IMR-90 (cell line): ENCODE data around the gene PRR9. TPM values are rescaled to one million over a fixed set of nuclear protein-coding genes. Genes with fewer than 3 reads are reported as not detected.

Experiments used
- ATAC-seq: fragments of 200-7000 bp; cut with Tn5 transposase; 2 replicates; pipeline ENCODE4 v1.9.1; 2020; ENCODE audit warnings: low read depth, mild to moderate bottlenecking, moderate library complexity
- BruUV-seq: library from RNA; stranded (reverse); fragments of 400-500 nt; replicated peaks from 2 replicates; lab custom pipeline; 2021; lab: Mats Ljungman, UMichigan
- CTCF ChIA-PET: fragments of 300-600 bp; formaldehyde crosslinking; extraction: SDS; loops from one replicate; lab custom pipeline; 2021; ENCODE audit warnings: antibody characterized with exemption; lab: Yijun Ruan, JAX
- POLR2A ChIA-PET: fragments of 300-600 bp; sonication (Branson Sonifier 250); formaldehyde crosslinking; loops from one replicate; lab custom pipeline; 2022; ENCODE audit warnings: antibody characterized with exemption; ENCODE audit not compliant: unreplicated experiment; lab: Charles Lee
- DNase-seq: peaks from one replicate; pipeline ENCODE4 v3.0.0; 2013
- H2AFZ ChIP-seq: replicated peaks from 2 replicates; pipeline ENCODE3; 2013; ENCODE audit warnings: low read length, mild to moderate bottlenecking; ENCODE audit not compliant: poor library complexity
- H2AK5ac ChIP-seq: 2 replicates; pipeline ENCODE4 v1.6.1; 2013; ENCODE audit warnings: low read depth, low read length, inconsistent platforms
- H2AK9ac ChIP-seq: replicated peaks from 2 replicates; pipeline ENCODE3; 2013; ENCODE audit warnings: mild to moderate bottlenecking, low read depth, low read length, moderate library complexity; ENCODE audit not compliant: poor library complexity
- H2BK120ac ChIP-seq: 2 replicates; pipeline ENCODE4 v1.6.1; 2013; ENCODE audit warnings: low read depth, low read length, inconsistent platforms
- H2BK15ac ChIP-seq: 3 replicates; pipeline ENCODE4 v1.6.1; 2013; ENCODE audit warnings: low read depth, low read length, inconsistent platforms
- H2BK20ac ChIP-seq: 2 replicates; pipeline ENCODE4 v1.6.1; 2013; ENCODE audit warnings: low read depth, mild to moderate bottlenecking, inconsistent platforms, low read length, moderate library complexity
- H2BK5ac ChIP-seq: 2 replicates; pipeline ENCODE4 v1.6.1; 2013; ENCODE audit warnings: mild to moderate bottlenecking, low read depth, low read length, inconsistent platforms; ENCODE audit not compliant: poor library complexity, severe bottlenecking
- H3K14ac ChIP-seq: replicated peaks from 2 replicates; pipeline ENCODE4 v1.6.1; 2013; ENCODE audit warnings: low read depth, low read length, inconsistent platforms
- H3K18ac ChIP-seq: 2 replicates; pipeline ENCODE4 v1.6.1; 2013; ENCODE audit warnings: low read depth, low read length, control low read depth
- H3K23ac ChIP-seq: 2 replicates; pipeline ENCODE4 v1.6.1; 2013; ENCODE audit warnings: low read depth, low read length, inconsistent platforms
- H3K27ac ChIP-seq: 2 replicates; pipeline ENCODE4 v1.5.1; 2013; ENCODE audit warnings: mild to moderate bottlenecking, control low read depth, low read length; ENCODE audit not compliant: insufficient read depth
- H3K27me3 ChIP-seq: 2 replicates; pipeline ENCODE4 v1.6.1; 2013; ENCODE audit warnings: low read length; ENCODE audit not compliant: control insufficient read depth, insufficient read depth
- H3K36me3 ChIP-seq: 2 replicates; pipeline ENCODE4 v1.6.1; 2013; ENCODE audit warnings: low read length, mixed read lengths; ENCODE audit not compliant: control insufficient read depth, insufficient read depth
- H3K4ac ChIP-seq: 2 replicates; pipeline ENCODE4 v1.6.1; 2013; ENCODE audit warnings: low read depth, low read length, inconsistent platforms
- H3K4me1 ChIP-seq: 2 replicates; pipeline ENCODE4 v1.6.1; 2013; ENCODE audit warnings: low read length, mixed read lengths; ENCODE audit not compliant: control insufficient read depth, insufficient read depth
- H3K4me2 ChIP-seq: 2 replicates; pipeline ENCODE4 v1.6.1; 2013; ENCODE audit warnings: low read depth, mild to moderate bottlenecking, control low read depth, low read length, moderate library complexity
- H3K4me3 ChIP-seq: 2 replicates; pipeline ENCODE4 v1.5.1; 2013; ENCODE audit warnings: low read depth, mild to moderate bottlenecking, control low read depth, low read length, moderate library complexity; ENCODE audit not compliant: insufficient read depth
- H3K56ac ChIP-seq: 2 replicates; pipeline ENCODE4 v1.6.1; 2013; ENCODE audit warnings: low read length, inconsistent platforms; ENCODE audit not compliant: insufficient read depth; ENCODE audit errors: extremely low read depth
- H3K79me1 ChIP-seq, 2 experiments: 2 replicates each; pipeline ENCODE4 v1.6.1; 2013; ENCODE audit warnings: low read length in 2 of 2, inconsistent platforms in 1 of 2, low read depth in 1 of 2
- H3K9ac ChIP-seq: 2 replicates; pipeline ENCODE4 v1.6.1; 2013; ENCODE audit warnings: low read depth, low read length, control low read depth
- H3K9me1 ChIP-seq: 2 replicates; pipeline ENCODE4 v1.6.1; 2013; ENCODE audit warnings: low read length, inconsistent platforms; ENCODE audit not compliant: insufficient read depth
- H3K9me3 ChIP-seq: 2 replicates; pipeline ENCODE4 v1.6.1; 2013; ENCODE audit warnings: low read length; ENCODE audit not compliant: control insufficient read depth, insufficient read depth
- H4K20me1 ChIP-seq: 2 replicates; pipeline ENCODE4 v1.6.1; 2013; ENCODE audit warnings: low read length, inconsistent platforms; ENCODE audit not compliant: insufficient read depth
- H4K5ac ChIP-seq: 2 replicates; pipeline ENCODE4 v1.6.1; 2013; ENCODE audit warnings: mild to moderate bottlenecking, low read depth, low read length, control low read depth
- H4K8ac ChIP-seq, 2 experiments: 2 replicates each; pipeline ENCODE4 v1.6.1; 2013; ENCODE audit warnings: low read depth in 2 of 2, low read length in 2 of 2, control low read depth in 1 of 2, inconsistent platforms in 1 of 2
- H4K91ac ChIP-seq: 2 replicates; pipeline ENCODE4 v1.6.1; 2013; ENCODE audit warnings: low read depth, low read length, inconsistent platforms; ENCODE audit not compliant: insufficient read depth
- BHLHE40 ChIP-seq: fragments of 150-350 bp; IDR thresholded peaks from 2 replicates; pipeline ENCODE4 v1.6.1; 2016; ENCODE audit warnings: mild to moderate bottlenecking, low read depth, low read length
- CEBPB ChIP-seq: IDR thresholded peaks from 2 replicates; pipeline ENCODE4 v1.6.1; 2012; ENCODE audit warnings: low read depth, low read length, improper control_type of control experiment
- FOS ChIP-seq: fragments of 150-350 bp; IDR thresholded peaks from 2 replicates; pipeline ENCODE4 v1.6.1; 2016; ENCODE audit warnings: low read depth, low read length
- MAFK ChIP-seq: IDR thresholded peaks from 2 replicates; pipeline ENCODE4 v1.6.1; 2012; ENCODE audit warnings: low read depth, low read length, improper control_type of control experiment
- MAZ ChIP-seq: IDR thresholded peaks from 2 replicates; pipeline ENCODE4 v1.6.1; 2012; ENCODE audit warnings: low read depth, mild to moderate bottlenecking, low read length, improper control_type of control experiment, moderate library complexity, borderline replicate concordance
- NFE2L2 ChIP-seq: fragments of 150-350 bp; IDR thresholded peaks from 2 replicates; pipeline ENCODE4 v1.6.1; 2016; ENCODE audit warnings: low read depth, mild to moderate bottlenecking, low read length
- POLR2A ChIP-seq: IDR thresholded peaks from 2 replicates; pipeline ENCODE4 v1.6.1; 2012; ENCODE audit warnings: mild to moderate bottlenecking, low read depth, low read length
- RAD21 ChIP-seq: IDR thresholded peaks from 2 replicates; pipeline ENCODE4 v1.6.1; 2012; ENCODE audit warnings: low read length, improper control_type of control experiment
- RCOR1 ChIP-seq: IDR thresholded peaks from 2 replicates; pipeline ENCODE4 v1.6.1; 2012; ENCODE audit warnings: mild to moderate bottlenecking, low read length, improper control_type of control experiment; ENCODE audit not compliant: insufficient replicate concordance
- SMC3 ChIP-seq: fragments of 150-350 bp; IDR thresholded peaks from 2 replicates; pipeline ENCODE4 v1.6.1; 2016; ENCODE audit warnings: low read depth, mild to moderate bottlenecking, antibody characterized with exemption, low read length, moderate library complexity
- WGBS, 2 experiments: methylation state at CpG; one replicate each; pipeline versions ENCODE4 v1.1.5 to v1.1.7; 2013; ENCODE audit warnings: missing lambda C conversion rate in 2 of 2; ENCODE audit not compliant: insufficient read length in 1 of 2; ENCODE audit errors: extremely low coverage in 2 of 2; 5-methylcytosine and 5-hydroxymethylcytosine counted together
- dilution Hi-C: fragments of 300-500 bp; cut with HindIII; formaldehyde crosslinking; loops from one replicate; pipeline ENCODE4 v1.14.3; 2018; ENCODE audit warnings: low sequenced_read_pairs; ENCODE audit not compliant: unreplicated experiment
- in situ Hi-C: fragments of 300-500 bp; cut with MboI; formaldehyde crosslinking; loops from 3 replicates; pipeline ENCODE4 v1.14.3; 2019; ENCODE audit warnings: low sequenced_read_pairs, inconsistent platforms, mixed read lengths
- intact Hi-C: fragments of 100-400 bp; cut with micrococcal nuclease; formaldehyde crosslinking; loops from 2 replicates; pipeline ENCODE4 v1.10.0; 2022
- polyA plus RNA-seq, 3 experiments: library from polyadenylated mRNA; depleted of rRNA; stranded (reverse); fragments of >200 nt; gene quantifications; 2 replicates each; pipeline ENCODE4 v1.2.3, GENCODE V29; 2012; ENCODE audit warnings: low replicate concordance in 1 of 3
- total RNA-seq: library from RNA; depleted of rRNA; stranded (reverse); fragments of >200 nt; gene quantifications from 2 replicates; pipeline ENCODE4 v1.2.3, GENCODE V29; 2012
- TF ChIP-seq, protein P1 (sequence below): fragments of 150-350 bp; IDR thresholded peaks from 2 replicates; pipeline ENCODE4 v1.6.1; 2017; ENCODE audit warnings: mild to moderate bottlenecking, antibody characterized with exemption, low read length, low read depth
- TF ChIP-seq, protein P2 (sequence below): fragments of 150-350 bp; IDR thresholded peaks from 2 replicates; pipeline ENCODE4 v1.6.1; 2016; ENCODE audit warnings: low read depth, mild to moderate bottlenecking, low read length, moderate library complexity, borderline replicate concordance

PRR9 gene
- total and polyA plus RNA-seq, 2 of the 4 experiments (the other 2 are of a cell fraction), result not detected

DNA sequence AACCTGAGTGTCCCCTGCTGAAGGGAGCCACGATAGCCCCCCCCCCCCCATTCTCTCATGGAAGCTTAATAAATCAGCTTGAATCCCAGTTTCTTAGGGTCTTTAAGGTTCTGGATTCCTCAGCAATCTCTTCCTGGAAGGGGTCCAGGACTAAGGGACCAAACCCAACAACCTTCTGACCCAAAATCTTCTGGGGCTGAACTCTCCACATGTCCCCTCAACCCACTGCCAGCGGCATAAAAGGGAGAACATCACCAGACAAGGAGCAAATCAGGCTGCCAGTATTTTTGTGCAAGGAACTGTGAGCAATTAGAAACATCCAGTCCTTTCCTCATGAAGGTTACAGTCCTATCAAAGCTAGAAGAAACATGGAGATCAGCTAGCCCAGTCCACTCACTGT, 29.4 kb downstream of the PRR9 start:
- no peak overlapping the region for H3K14ac ChIP-seq
- H3K9me1 ChIP-seq, result no peaks in the 10 kb centered on the region
- BruUV-seq, result no TSS peak
- TF ChIP-seq BHLHE40 (no peak), FOS (no peak), RCOR1 (no peak), POLR2A (no peak), RAD21 (no peak), NFE2L2 (no peak), MAFK (no peak), MAZ (no peak), CEBPB (no peak), SMC3 (no peak)
- TF ChIP-seq, protein P1, sequence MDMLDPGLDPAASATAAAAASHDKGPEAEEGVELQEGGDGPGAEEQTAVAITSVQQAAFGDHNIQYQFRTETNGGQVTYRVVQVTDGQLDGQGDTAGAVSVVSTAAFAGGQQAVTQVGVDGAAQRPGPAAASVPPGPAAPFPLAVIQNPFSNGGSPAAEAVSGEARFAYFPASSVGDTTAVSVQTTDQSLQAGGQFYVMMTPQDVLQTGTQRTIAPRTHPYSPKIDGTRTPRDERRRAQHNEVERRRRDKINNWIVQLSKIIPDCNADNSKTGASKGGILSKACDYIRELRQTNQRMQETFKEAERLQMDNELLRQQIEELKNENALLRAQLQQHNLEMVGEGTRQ, result no peak
- TF ChIP-seq, protein P2, sequence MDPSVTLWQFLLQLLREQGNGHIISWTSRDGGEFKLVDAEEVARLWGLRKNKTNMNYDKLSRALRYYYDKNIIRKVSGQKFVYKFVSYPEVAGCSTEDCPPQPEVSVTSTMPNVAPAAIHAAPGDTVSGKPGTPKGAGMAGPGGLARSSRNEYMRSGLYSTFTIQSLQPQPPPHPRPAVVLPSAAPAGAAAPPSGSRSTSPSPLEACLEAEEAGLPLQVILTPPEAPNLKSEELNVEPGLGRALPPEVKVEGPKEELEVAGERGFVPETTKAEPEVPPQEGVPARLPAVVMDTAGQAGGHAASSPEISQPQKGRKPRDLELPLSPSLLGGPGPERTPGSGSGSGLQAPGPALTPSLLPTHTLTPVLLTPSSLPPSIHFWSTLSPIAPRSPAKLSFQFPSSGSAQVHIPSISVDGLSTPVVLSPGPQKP, result no peak
- no peaks in the 10 kb centered on the region for H3K79me1 ChIP-seq
- no CpG with 5 or more reads among the region's 2 CpGs for WGBS, 2 experiments
- H3K27ac ChIP-seq, result no peak overlapping the region
- H3K9me3 ChIP-seq, result no peaks in the 10 kb centered on the region
- no peak overlapping the region for H2AK9ac ChIP-seq
- no peak overlapping the region for H2BK15ac ChIP-seq
- no peak overlapping the region for H3K4me2 ChIP-seq
- H3K27me3 ChIP-seq, result no peaks in the 10 kb centered on the region
- CTCF ChIA-PET, result no interaction called here
- no peak overlapping the region for H3K23ac ChIP-seq
- H3K18ac ChIP-seq, result no peak overlapping the region
- intact Hi-C loops (no loop called here), in situ Hi-C loops (no loop called here), dilution Hi-C loops (no loop called here)
- no peak overlapping the region for H4K91ac ChIP-seq
- no peak overlapping the region for H3K4ac ChIP-seq
- H2BK20ac ChIP-seq, result no peak overlapping the region
- H2BK5ac ChIP-seq, result no peak overlapping the region
- no peak overlapping the region for H2AK5ac ChIP-seq
- no peak overlapping the region for H3K9ac ChIP-seq
- no peaks in the 10 kb centered on the region for H3K36me3 ChIP-seq
- no peak overlapping the region for H3K4me3 ChIP-seq
- H4K8ac ChIP-seq, result no peak overlapping the region
- no peak for ATAC-seq
- H4K20me1 ChIP-seq, result no peaks in the 10 kb centered on the region
- no peak overlapping the region for H4K5ac ChIP-seq
- H2AFZ ChIP-seq, result no peak overlapping the region
- no peak for DNase-seq
- H3K4me1 ChIP-seq, result no peaks in the 10 kb centered on the region
- H3K56ac ChIP-seq, result no peak overlapping the region
- no peak overlapping the region for H2BK120ac ChIP-seq
- POLR2A ChIA-PET, result no interaction called here
